Epidermal melanocyte (primary cell): ENCODE data around the gene BRD2.
A peak's percentile ranks its signal among the peaks of the same experiment; 100 is the strongest.

Experiments
- DNase-seq: peaks from one replicate; pipeline ENCODE4 v3.0.0; 2011; ENCODE audit warnings: low spot score; ENCODE audit not compliant: insufficient read length

Gene BRD2

DNA sequence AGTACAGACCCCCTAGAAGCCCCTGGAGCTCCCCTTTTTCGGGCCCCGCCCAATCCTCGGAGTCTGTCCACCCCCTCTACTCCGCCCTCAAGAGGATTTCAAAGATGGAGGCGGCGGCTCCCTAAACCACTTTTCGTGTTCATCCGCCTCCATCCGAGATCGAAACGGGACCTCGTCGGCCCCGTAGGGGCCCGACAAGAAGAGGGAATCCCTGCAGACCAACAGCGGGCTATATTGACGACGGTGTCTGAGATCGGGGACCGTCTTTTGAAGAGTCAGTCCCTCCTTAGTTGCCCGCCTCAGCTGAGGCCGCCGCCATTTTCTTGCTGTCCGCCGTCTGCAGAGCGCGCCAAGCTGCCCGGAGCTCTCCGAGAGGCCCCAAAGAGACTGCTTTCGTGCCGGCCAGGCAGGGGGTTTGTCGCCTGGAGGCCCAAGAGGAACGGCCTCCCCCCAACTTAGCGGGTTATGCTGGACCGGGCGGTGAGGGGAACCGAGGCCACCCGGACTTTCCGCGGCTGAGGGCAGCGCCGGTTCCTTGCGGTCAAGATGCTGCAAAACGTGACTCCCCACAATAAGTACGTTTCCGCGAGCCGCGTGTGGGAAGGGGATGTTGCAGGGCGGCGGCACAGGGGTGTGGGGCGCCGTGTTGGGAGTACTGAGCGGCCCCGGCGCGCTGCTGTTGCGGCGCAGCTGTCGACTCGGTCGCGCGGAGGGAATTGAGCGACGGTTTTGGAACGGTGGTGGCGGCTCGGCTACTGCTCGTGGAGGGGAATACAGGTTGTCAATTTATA, 4.2 kb downstream of the BRD2 start:
- DNase-seq: no peak

GRCh38 chr6:32973144-32974015, 5.0 kb downstream of the BRD2 start:
- no peak for DNase-seq

GRCh38 chr6:32974016-32974333, 5.6 kb downstream of the BRD2 start:
- DNase-seq: peak; percentile 57

DNA sequence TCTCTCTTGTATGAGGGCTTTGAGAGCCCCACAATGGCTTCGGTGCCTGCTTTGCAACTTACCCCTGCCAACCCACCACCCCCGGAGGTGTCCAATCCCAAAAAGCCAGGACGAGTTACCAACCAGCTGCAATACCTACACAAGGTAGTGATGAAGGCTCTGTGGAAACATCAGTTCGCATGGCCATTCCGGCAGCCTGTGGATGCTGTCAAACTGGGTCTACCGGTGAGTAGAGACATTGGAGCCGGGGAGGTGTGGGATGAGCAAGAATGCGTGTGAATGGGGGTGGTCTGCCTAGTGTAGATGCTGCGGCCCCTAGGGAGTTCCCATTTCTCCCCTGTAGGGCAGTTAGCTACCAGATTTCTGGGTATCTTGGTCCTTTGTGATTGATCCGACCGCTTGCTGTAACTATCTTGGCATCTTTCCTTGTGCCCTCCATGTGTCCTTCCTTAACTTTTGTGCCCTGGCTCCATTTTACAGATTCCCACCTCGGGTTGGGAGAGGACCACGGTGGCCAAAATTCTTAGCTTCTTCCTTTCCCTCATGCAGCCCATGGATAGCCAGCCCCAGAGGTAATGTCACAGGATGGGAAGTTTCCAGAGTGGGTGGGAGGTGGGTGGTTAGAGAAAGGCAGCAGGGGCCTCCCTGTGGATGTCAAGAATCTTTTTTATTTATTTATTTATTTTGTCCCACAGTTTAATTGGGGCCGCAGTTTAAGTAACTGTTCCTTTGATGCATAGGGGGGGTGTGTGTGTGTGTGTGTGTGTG, 6.3 kb downstream of the BRD2 start:
- no peak for DNase-seq

DNA sequence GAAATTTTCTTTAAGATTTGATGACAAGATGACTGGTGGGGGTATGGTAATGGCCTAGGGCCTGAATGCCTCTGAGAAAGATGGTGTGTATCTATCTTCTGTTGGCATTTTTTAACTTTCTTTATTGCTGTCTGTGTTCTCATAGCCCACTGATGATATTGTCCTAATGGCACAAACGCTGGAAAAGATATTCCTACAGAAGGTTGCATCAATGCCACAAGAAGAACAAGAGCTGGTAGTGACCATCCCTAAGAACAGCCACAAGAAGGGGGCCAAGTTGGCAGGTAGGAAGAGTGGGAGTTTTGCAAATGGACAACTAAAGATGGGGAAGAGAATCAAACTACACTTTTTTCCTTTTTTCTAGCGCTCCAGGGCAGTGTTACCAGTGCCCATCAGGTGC, 7.5 kb downstream of the BRD2 start:
- no peak for DNase-seq

GRCh38 chr6:32976334-32977069, 8.1 kb downstream of the BRD2 start:
- DNase-seq: no peak

DNA sequence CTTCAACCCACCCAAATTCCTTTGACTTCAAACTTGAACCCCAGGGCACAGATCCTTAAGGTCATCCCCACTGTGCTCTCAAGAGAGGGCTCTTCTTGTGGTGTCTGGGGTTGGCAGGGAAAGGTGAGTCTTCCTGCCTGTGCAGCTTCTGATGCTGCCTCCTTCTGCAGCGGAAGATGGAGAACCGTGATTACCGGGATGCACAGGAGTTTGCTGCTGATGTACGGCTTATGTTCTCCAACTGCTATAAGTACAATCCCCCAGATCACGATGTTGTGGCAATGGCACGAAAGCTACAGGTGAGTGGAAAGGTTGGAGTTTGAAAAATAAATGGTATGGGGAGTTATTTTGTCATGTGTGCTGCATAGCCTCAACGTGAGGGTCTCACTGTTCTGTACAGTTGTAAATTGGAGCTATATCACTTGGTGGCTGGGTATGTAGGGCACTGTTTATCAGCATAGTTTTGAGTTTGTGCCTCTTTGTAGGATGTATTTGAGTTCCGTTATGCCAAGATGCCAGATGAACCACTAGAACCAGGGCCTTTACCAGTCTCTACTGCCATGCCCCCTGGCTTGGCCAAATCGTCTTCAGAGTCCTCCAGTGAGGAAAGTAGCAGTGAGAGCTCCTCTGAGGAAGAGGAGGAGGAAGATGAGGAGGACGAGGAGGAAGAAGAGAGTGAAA, 9.0 kb downstream of the BRD2 start:
- DNase-seq: no peak

GRCh38 chr6:32977953-32978324, 9.5 kb downstream of the BRD2 start:
- no peak for DNase-seq

GRCh38 chr6:32979720-32980487, 11.5 kb downstream of the BRD2 start:
- no peak for DNase-seq

GRCh38 chr6:32980488-32981038, 12.2 kb downstream of the BRD2 start:
- no peak for DNase-seq

DNA sequence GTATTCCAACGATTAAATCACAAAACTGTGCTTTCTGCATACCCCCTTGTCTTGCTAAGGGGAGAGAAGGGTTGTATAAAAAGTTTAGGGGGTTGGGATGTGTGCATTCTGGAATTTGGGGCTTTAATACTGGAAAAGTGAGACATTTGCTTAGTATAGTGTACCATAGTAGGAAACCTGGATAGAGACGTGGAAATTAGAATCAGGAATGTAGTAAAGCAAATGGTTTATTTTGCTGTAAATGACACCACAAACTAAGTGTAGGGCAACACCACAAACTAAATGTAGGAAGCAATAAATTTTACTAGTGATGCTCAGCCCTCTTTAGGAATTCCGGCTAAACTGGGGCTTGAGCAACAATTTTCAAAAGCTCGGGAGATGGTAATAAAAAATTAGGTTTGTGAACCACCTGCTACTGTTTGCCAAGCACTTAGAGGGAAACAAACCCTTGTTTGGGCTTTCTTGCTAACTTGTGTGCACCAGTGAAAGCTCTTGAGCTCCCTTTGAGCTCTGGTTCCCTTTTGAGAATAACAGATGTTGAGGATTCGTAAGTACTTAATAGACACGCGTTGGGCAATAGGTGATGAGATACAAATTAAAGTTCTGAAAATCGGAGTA, 13.8 kb downstream of the BRD2 start:
- DNase-seq: no peak

GRCh38 chr6:32982702-32983492, 14.5 kb downstream of the BRD2 start:
- no peak for DNase-seq

GRCh38 chr6:32983493-32983848, 15.1 kb downstream of the BRD2 start:
- no peak for DNase-seq

- DNase-seq: no peak
Measured at GRCh38 chr6:32983964-32984621, 15.7 kb downstream of the BRD2 start.

DNA sequence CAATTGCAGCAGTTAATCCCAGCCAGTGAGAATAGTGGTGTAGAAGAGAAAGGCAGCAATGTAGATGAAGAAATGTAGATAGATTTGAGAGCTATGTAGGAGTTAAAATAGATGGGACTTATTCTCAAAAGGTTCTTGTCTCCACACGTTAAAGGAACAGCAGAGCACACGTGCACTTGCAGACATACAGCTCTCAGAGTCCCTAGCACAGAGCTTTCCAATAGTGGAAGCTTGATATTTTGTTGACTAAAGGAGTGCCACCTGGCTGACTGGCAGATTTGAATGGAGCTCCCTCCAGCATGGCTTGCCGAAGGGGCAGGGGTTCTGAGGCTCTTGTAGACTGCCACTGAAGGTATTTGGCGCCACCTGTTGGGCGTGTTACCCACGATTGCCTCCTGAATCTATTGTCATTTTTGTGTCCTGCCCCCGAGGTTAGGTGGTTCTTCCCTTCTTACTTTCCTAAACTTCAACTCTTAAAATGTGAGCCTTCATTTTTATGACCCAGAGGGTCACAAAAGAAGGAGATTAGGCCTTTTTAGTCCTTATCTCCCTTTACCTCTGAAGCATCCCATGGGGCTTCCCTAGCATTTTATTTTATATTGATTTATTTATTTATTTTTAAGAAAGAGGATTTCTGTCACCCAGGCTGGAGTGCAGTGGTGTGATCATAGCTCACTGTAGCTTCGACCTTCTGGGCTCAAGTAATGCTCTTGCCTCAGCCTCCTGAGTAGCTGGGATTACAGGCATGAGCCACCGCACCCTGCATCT, 16.4 kb downstream of the BRD2 start:
- no peak for DNase-seq

- DNase-seq: no peak
Measured at GRCh38 chr6:32989368-32989767, 21.0 kb downstream of the BRD2 start.

- DNase-seq: no peak
Measured at GRCh38 chr6:32991972-32992371, 23.6 kb downstream of the BRD2 start.
